ENCODE measurements around the gene NANOS2.

NANOS2 gene

GRCh38 chr19:45933759-45934158 is 19.2 kb upstream of the NANOS2 start:
- intact Hi-C loops (cut with DNase I): no loop called here
- DNase-seq: no peak

GRCh38 chr19:45931055-45931454 is 16.5 kb upstream of the NANOS2 start:
- DNase-seq: no peak
- intact Hi-C loops (cut with DNase I): no loop called here

- DNase-seq: no peak
- intact Hi-C loops (cut with DNase I): no loop called here
Observed at GRCh38 chr19:45929247-45929646, 14.7 kb upstream of the NANOS2 start.

- intact Hi-C loops (cut with DNase I): no loop called here
- peak; percentile 74 to 98 (median 89) for DNase-seq
Observed at GRCh38 chr19:45927565-45928261, 13.1 kb upstream of the NANOS2 start.

GRCh38 chr19:45924891-45925447 is 10.4 kb upstream of the NANOS2 start:
- intact Hi-C loops (cut with DNase I): no loop called here
- no peak for DNase-seq

- intact Hi-C loops (cut with DNase I): no loop called here
- peak in 1 of 10 donors; percentile 16 for DNase-seq
Observed at GRCh38 chr19:45922281-45922680, 7.7 kb upstream of the NANOS2 start.

- DNase-seq: peak in 1 of 10 donors; percentile 53
- intact Hi-C loops (cut with DNase I): no loop called here
Observed at GRCh38 chr19:45920458-45920857, 5.9 kb upstream of the NANOS2 start.

- peak in 6 of 10 donors; percentile 28 to 90 (median 54) for DNase-seq
- intact Hi-C loops (cut with DNase I): no loop called here
Observed at GRCh38 chr19:45919678-45920077, 5.1 kb upstream of the NANOS2 start.

- intact Hi-C loops (cut with DNase I): no loop called here
- DNase-seq: peak in 1 of 10 donors; percentile 18
Observed at GRCh38 chr19:45918721-45919120, 4.1 kb upstream of the NANOS2 start.

- peak in 1 of 10 donors; percentile 15 for DNase-seq
- intact Hi-C loops (cut with DNase I): no loop called here
Observed at GRCh38 chr19:45917421-45918091, 3.0 kb upstream of the NANOS2 start.

- DNase-seq: peak in 1 of 10 donors; percentile 17
- intact Hi-C loops (cut with DNase I): no loop called here
Observed at GRCh38 chr19:45911291-45911690, 3.3 kb downstream of the NANOS2 start.

GRCh38 chr19:45908956-45909355 is 5.6 kb downstream of the NANOS2 start:
- intact Hi-C loops (cut with DNase I): loop anchor here (10.0 kb wide), 2 partner anchors 46 to 166 kb away; no protein-coding TSS in a partner anchor
- DNase-seq: peak in 1 of 10 donors; percentile 10

GRCh38 chr19:45906221-45906620 is 8.4 kb downstream of the NANOS2 start:
- DNase-seq: no peak
- intact Hi-C loops (cut with DNase I): loop anchor here (10.0 kb wide), 2 partner anchors 49 to 169 kb away; no protein-coding TSS in a partner anchor

- intact Hi-C loops (cut with DNase I): loop anchor here (10.0 kb wide), 2 partner anchors 50 to 170 kb away; no protein-coding TSS in a partner anchor
- DNase-seq: peak in 1 of 10 donors; percentile 50
Observed at GRCh38 chr19:45905011-45905410, 9.6 kb downstream of the NANOS2 start.

GRCh38 chr19:45902651-45903625 is 11.6 kb downstream of the NANOS2 start:
- intact Hi-C loops (cut with DNase I): loop anchor here (2.0 to 10.0 kb wide), 4 partner anchors 16 to 172 kb away; partner anchors contain the start of gene IRF2BP1
- DNase-seq: peak; percentile 95 to 100 (median 98)

GRCh38 chr19:45901912-45902650 is 12.5 kb downstream of the NANOS2 start, which contains the start of gene MYPOP:
Gene MYPOP, minus strand, starts transcription at chr19:45902613. Its CDS starts 840 bp downstream, at chr19:45901773.
- peak in 1 of 10 donors; percentile 52 for DNase-seq
- intact Hi-C loops (cut with DNase I): loop anchor here (2.0 to 10.0 kb wide), 4 partner anchors 15 to 173 kb away; partner anchors contain the start of gene IRF2BP1

- DNase-seq: peak in 1 of 10 donors; percentile 27
- intact Hi-C loops (cut with DNase I): loop anchor here (5.0 to 10.0 kb wide), 3 partner anchors 53 to 173 kb away; no protein-coding TSS in a partner anchor
Observed at GRCh38 chr19:45901432-45901911, 13.1 kb downstream of the NANOS2 start.

GRCh38 chr19:45900738-45901431 is 13.7 kb downstream of the NANOS2 start:
- intact Hi-C loops (cut with DNase I): loop anchor here (5.0 to 10.0 kb wide), 3 partner anchors 54 to 174 kb away; no protein-coding TSS in a partner anchor

More at GRCh38 chr19:45900738-45901431, 13.7 kb downstream of the NANOS2 start:
- DNase-seq: peak in 1 of 10 donors; percentile 39
